SH-SY5Y (cell line): Measurements from ENCODE around the gene SESN1.

Source experiments
- GATA2 ChIP-seq: IDR thresholded peaks from 2 replicates; pipeline ENCODE4 v1.6.1; 2011; ENCODE audit warnings: mild to moderate bottlenecking, low read depth, low read length
- GATA3 ChIP-seq: IDR thresholded peaks from 2 replicates; pipeline ENCODE4 v1.6.1; 2011; ENCODE audit warnings: low read depth, mild to moderate bottlenecking, low read length, moderate library complexity

- TF ChIP-seq GATA2 (no peak), GATA3 (no peak)
These were observed 13.6 kb downstream of the SESN1 start for GRCh38 chr6:109081026-109081425.
